ENCODE data around the gene EXD3.

GRCh38 chr9:137278061-137278701, 144.8 kb downstream of the EXD3 start:
- no peak for TF ChIP-seq POLR2A (IDR thresholded peaks at IDR 0.05)
- TF ChIP-seq CTCF (IDR thresholded peaks at IDR 0.05) = no peak

All from breast epithelium (tissue), 3 donors.